Fibroblast of lung (primary cell): ENCODE results near the gene NRG2.

ENCODE experiments used
- CTCF ChIP-seq, 2 donors: IDR thresholded peaks in 1 of 2; conservative IDR thresholded peaks in 1 of 2; 1 replicate in 1 of 2; 2 replicates in 1 of 2; pipeline ENCODE4 v1.5.1; 2011 to 2012; ENCODE audit warnings: low read length in 2 of 2, control low read depth in 1 of 2, inconsistent platforms in 1 of 2, low read depth in 1 of 2, mild to moderate bottlenecking in 1 of 2
- EZH2 ChIP-seq: IDR thresholded peaks from 2 replicates; pipeline ENCODE4 v1.5.1; 2012; ENCODE audit warnings: low read length, control low read depth, mild to moderate bottlenecking; ENCODE audit errors: missing control alignments

GRCh38 chr5:139885172-139885856, 157.8 kb downstream of the NRG2 start:
- TF ChIP-seq CTCF (conservative IDR thresholded peaks at IDR 0.05 in 1 of 2, IDR thresholded peaks at IDR 0.05 in 1 of 2; ENCODE audit: low read depth in 1 of 2, low read length in 2 of 2) (no peak), EZH2 (no peak)
